Measurements from ENCODE around the gene SLC5A10.
"Not testable (repeated sequence)": the region's sequence is repeated elsewhere in the genome, so short reads cannot be mapped to it uniquely, and the experiment has no call there.

The SLC5A10 gene

GRCh38 chr17:19022128-19022527 lies 70.2 kb downstream of the SLC5A10 start:
- no peak overlapping the region for H3K4me3 ChIP-seq (replicated peaks; ENCODE audit: low read depth, low read length)
- no peak for DNase-seq (ENCODE audit: low read depth)
- TF ChIP-seq CTCF (IDR thresholded peaks at IDR 0.05; ENCODE audit: low read length, missing control alignments): no peak

- no peak for TF ChIP-seq CTCF (IDR thresholded peaks at IDR 0.05; ENCODE audit: low read length, missing control alignments)
- DNase-seq (ENCODE audit: low read depth): no peak
These were observed 70.8 kb downstream of the SLC5A10 start for GRCh38 chr17:19022747-19023146.

GRCh38 chr17:19023209-19023999 lies 71.4 kb downstream of the SLC5A10 start:
- TF ChIP-seq CTCF (IDR thresholded peaks at IDR 0.05; ENCODE audit: low read length, missing control alignments): no peak
- DNase-seq (ENCODE audit: low read depth): no peak
- H3K4me3 ChIP-seq (replicated peaks; ENCODE audit: low read depth, low read length): no peak overlapping the region

More at GRCh38 chr17:19022747-19023146, 70.8 kb downstream of the SLC5A10 start:
- H3K4me3 ChIP-seq (replicated peaks; ENCODE audit: low read depth, low read length): no peak overlapping the region

- no peak for TF ChIP-seq CTCF (IDR thresholded peaks at IDR 0.05; ENCODE audit: low read length, missing control alignments)
- H3K4me3 ChIP-seq (replicated peaks; ENCODE audit: low read depth, low read length): no peak overlapping the region
- DNase-seq (ENCODE audit: low read depth): no peak
These were observed 72.4 kb downstream of the SLC5A10 start for GRCh38 chr17:19024101-19025078.

GRCh38 chr17:19028671-19029070 lies 76.7 kb downstream of the SLC5A10 start:
- not testable (repeated sequence) for DNase-seq (ENCODE audit: low read depth); H3K4me3 ChIP-seq (replicated peaks; ENCODE audit: low read depth, low read length)

- not testable (repeated sequence) for DNase-seq (ENCODE audit: low read depth); H3K4me3 ChIP-seq (replicated peaks; ENCODE audit: low read depth, low read length)
These were observed 77.8 kb downstream of the SLC5A10 start for GRCh38 chr17:19029740-19030139.

- not testable (repeated sequence) for DNase-seq (ENCODE audit: low read depth)
These were observed 78.9 kb downstream of the SLC5A10 start for GRCh38 chr17:19030771-19031449.

GRCh38 chr17:19031729-19032128 lies 79.8 kb downstream of the SLC5A10 start:
- TF ChIP-seq CTCF (IDR thresholded peaks at IDR 0.05; ENCODE audit: low read length, missing control alignments): peak; percentile 18
- H3K4me3 ChIP-seq (replicated peaks; ENCODE audit: low read depth, low read length); DNase-seq (ENCODE audit: low read depth): not testable (repeated sequence)

More at GRCh38 chr17:19030771-19031449, 78.9 kb downstream of the SLC5A10 start:
- not testable (repeated sequence) for H3K4me3 ChIP-seq (replicated peaks; ENCODE audit: low read depth, low read length)

- DNase-seq (ENCODE audit: low read depth); H3K4me3 ChIP-seq (replicated peaks; ENCODE audit: low read depth, low read length): not testable (repeated sequence)
These were observed 80.5 kb downstream of the SLC5A10 start for GRCh38 chr17:19032377-19032988.

GRCh38 chr17:19036186-19036585 lies 84.2 kb downstream of the SLC5A10 start:
- DNase-seq (ENCODE audit: low read depth): not testable (repeated sequence)

GRCh38 chr17:19037547-19037946 lies 85.6 kb downstream of the SLC5A10 start:
- not testable (repeated sequence) for DNase-seq (ENCODE audit: low read depth)

More at GRCh38 chr17:19036186-19036585, 84.2 kb downstream of the SLC5A10 start:
- H3K4me3 ChIP-seq (replicated peaks; ENCODE audit: low read depth, low read length): not testable (repeated sequence)

More at GRCh38 chr17:19037547-19037946, 85.6 kb downstream of the SLC5A10 start:
- H3K4me3 ChIP-seq (replicated peaks; ENCODE audit: low read depth, low read length): not testable (repeated sequence)
